ENCODE data around the gene DEFB128.

- no peak for TF ChIP-seq CTCF (IDR thresholded peaks at IDR 0.05; ENCODE audit: low read length)
- TF ChIP-seq EZH2 (optimal IDR thresholded peaks at IDR 0.05; ENCODE audit: low read depth, low read length): no peak
Measured at GRCh38 chr20:189611-190010, at the start of gene DEFB128.

Measured in MM.1S (cell line).